DLD1 (cell line): ENCODE measurements around the gene SPACA6.

Experiments used
- in situ Hi-C: cut with HindIII; loops from 2 replicates; pipeline ENCODE4 v1.10.0; 2017; ENCODE audit warnings: low sequenced_read_pairs

The SPACA6 gene

DNA sequence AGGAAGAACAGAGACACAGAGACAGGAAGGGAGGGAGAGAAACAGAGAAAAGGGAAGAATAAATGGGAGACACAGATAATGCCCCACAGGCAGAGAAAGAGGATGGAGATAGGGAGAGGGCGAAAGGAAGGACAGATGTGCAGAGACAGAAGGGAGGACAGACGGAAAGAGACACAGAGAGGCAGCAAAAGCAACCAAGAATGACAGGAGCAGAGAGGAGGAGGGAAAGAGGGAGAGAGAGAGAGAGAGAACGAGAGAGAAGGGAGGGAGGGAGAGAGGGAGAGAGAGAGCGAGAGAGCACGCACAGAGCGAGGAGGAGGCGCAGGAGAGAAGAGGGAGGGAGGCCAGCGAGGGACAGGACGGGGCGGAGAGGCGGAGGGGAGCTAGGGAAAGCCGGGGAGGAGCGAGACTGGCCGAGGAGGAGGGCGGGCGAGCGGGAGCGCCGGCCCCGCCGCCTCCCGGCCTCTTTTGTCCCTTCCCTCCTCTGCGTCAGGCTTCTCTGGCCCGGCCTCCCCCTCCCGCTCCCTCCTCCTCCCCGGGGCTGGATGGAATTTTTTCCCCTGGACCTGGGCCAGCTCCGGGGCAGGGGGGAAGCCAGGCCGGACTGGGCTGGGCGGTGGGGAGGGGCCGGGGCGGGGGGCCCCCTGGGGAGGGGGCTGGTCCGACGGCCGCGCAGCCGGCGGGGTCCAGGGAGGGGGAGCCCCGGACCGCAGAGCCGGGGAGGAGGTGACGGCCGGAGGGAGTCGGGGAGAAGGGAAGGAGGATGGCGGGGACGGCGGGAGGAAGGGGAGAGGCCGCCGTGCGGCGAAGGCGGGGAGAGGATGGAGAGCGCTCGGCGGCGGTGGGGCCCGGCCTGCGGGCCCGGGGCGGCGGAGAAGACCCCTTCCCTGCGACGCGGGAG, 4.2 kb upstream of the SPACA6 start:
- in situ Hi-C loops: no loop called here

DNA sequence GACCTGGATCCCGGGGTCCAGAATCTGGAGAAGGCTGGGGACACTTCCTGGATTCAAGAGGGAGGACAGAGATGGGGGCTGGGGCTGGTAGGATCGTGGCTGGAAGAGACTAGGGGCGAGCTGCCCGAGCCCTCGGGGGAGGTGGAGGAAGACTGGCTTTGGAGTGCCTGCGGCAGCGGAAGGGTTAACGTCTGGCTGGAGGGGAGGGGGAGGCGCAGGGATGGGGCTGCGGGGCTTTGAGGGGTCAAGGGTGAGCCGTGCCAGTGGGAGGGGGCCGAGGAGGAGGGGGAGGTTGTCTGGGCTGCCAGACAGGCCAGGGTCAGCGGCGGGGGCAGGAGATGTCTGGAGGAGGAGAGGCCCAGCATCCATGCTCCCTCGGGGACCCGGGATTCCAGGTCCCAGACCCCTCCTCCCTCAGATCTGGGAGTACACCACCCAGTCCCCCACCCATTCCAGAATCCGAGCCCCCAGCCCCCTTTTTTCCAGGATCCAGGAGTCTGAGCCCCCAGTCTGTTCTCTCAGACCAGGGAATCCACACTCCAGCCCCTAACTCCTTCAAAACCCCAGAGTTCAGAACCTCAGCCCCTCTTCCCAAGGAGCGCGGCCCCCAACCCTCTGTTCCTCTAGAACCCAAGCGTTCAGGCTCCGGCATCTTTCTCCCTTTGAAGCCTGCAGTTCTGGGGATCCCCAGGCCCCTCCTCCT, 3.2 kb upstream of the SPACA6 start:
- in situ Hi-C loops: no loop called here

DNA sequence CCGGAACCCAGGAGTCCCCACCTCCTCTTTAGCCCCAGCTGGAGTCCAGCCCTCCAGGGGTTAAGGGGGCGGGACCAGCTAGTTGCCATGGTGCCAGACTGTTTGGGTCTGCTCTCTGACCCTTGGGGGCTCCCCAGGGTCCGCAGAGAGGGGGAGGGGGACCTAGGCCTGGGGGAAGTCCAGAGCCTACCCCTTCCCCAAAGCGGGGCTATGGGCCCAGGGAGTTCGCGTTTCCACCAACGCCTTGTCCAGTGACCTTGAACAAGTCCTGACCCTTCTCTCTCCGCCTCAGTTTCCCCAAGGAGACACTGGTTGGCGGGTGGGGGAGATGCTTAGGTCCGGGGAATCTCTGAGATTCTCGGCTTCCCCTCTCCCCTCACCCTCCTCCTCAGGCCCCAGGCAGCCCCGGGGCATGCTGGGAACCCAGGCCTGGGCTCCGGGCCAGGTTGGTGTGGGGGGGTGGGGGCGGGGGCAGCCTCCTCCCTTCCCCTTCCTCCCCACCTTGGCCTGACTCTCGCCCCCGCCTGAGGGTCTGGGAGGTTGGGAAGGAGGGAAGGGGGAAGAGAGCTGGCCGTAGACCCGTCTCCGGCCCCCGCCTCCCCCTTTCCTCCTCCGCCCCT, 2.6 kb upstream of the SPACA6 start:
- in situ Hi-C loops: no loop called here

DNA sequence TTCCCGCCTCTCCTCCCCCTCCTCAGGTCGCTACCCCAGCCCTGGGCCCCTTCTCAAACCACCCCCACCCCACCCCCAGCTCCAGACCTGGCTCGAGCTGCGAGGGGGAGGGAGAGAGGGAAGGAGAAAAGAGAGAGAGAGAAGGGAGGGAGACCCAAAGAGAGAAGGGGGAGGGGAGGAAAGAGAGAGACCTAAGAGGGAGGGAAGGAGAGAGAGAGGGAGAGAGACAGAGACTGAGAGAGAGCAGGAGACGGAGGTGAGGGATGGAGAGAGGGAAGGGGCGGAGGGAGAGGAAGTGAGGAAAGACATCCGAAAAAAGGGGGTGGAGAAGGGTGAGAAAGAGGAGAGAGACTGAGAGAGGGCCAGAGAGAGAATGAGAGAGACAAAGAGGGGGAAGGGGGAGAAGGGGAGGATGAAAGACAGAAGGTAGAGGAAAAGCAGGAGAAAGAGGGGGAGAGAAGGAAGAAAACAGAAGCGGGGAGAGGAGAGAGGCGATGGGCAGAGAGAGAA, 2.0 kb upstream of the SPACA6 start:
- in situ Hi-C loops: no loop called here

DNA sequence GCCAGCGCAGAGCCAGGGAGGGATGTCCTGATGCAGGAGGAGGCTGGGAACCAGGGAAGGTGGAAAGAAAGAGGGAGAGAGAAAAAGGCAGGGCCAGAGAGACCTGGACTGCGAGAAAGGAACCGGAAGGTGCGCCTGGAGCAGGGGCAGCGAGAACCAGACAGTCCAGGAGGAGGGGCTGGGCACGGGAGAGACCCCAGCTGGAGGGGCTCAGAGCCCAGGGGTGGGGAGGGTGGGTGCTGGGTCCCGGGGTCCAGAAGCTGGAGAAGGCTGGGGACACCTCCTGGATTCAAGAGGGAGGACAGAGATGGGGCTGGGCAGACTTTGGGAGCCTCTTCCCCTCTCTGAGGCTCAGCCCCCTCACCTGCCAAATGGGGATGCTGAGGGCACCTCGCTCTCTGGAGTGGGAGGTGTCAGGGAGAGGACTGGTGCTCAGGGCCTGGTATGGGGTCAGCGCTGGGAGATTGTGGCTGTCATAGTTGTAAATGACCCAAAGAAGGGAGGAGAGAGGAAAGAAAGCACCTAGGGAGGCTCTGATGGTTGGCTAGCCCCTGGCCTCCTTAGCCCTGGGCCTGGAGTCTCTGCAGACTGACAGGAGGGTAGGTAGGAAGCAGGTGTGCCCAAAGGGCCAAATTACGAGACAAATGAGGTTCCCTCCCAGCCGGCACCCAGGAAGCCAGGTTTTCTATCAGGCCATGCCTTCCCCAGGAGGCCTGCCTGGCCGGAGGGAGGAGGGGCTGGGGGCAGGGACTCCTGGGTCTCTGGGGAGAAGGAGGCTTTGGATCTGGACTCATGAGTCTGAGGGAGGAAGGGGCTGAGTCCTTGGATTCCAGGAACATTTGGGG, 1.3 kb upstream of the SPACA6 start:
- in situ Hi-C loops: no loop called here

DNA sequence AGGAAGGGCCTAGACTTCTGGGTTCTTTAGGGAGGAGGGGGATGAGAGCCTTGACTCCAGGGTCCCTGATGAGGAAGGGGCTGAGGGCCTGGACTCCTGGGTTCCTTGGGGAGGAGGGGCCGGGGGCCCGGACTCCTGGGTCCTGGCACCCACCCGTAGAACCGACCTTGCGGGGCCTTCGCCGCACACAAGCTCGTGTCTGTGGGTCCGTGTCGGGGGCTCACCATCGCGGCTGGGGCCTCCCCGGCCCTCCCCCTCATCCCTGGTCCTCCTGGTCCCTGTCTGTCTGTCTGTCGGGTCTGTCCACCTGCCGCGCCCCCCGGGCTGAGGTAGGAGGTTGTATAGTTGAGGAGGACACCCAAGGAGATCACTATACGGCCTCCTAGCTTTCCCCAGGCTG, 662 bp upstream of the SPACA6 start:
- in situ Hi-C loops: no loop called here

DNA sequence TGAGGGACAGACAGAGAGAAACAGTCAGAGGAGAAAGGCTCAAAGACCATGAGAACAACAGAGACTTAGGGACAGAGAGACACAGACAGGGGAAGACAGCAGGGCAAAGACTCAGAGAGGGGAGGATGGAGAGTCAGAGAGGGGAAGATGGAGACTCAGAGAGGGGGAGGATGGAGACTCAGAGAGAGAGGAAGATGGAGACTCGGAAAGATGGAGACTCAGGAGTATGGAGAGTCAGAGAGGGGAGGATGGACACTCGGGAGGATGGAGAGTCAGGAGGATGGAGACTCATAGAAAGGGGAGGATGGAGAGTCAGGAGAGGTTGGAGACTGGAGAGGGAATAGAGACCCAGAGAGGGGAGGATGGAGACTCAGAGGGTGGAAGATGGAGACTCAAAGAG, 689 bp downstream of the SPACA6 start:
- in situ Hi-C loops: no loop called here

DNA sequence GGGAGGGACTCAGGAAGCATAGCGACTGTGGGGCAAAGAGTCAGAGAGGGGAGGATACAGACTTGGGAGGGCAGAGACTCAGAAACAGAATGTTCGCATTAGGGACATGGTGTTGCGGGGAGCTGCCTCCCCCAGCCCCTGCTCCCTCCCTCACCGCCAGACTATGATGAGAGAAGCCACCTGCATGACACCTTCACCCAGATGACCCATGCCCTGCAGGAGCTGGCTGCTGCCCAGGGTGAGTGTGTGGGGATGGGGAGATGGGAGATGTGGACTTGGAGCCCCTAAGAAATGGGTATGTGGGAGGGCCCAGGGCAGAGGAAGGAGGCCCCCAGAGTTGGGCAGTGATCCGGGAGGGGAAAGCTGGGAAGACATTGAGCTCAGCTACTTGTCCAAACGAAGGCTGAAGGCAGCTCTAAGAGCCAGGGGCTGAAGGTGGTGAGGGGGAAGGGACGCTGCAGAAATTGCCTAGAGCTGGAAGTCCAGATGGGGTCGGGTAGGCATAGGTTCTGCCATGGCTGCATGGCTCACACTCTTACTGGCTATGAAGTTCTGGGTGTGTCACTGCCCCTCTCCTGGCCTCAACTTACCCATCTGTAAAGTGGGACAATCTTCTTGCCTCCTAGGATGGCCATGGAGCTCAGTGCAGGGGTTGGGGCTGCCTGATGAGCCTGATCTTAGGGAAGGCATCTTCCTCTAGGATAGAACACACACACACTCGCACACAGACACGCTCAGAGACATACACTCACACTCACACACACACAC, 1.4 kb downstream of the SPACA6 start:
- in situ Hi-C loops: no loop called here

DNA sequence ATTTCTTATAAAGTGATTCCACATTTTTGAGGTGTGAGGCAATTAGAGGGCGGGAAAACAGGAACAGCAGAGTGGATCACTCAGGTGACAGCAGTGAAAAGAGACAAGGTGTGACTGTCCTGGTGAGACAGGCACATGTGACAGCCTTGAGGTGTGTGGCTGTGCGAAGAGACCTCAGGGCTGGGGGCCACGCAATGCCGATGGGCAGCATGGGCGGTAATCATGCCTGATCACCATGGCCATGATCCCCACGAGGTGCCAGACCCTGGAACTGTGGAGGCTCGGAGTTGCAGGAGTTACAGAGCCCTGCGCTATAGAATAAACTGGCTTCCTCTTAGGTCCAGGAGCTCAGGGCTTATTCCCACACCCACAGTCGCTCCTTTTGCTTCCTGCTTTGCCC, 2.0 kb downstream of the SPACA6 start:
- in situ Hi-C loops: no loop called here

DNA sequence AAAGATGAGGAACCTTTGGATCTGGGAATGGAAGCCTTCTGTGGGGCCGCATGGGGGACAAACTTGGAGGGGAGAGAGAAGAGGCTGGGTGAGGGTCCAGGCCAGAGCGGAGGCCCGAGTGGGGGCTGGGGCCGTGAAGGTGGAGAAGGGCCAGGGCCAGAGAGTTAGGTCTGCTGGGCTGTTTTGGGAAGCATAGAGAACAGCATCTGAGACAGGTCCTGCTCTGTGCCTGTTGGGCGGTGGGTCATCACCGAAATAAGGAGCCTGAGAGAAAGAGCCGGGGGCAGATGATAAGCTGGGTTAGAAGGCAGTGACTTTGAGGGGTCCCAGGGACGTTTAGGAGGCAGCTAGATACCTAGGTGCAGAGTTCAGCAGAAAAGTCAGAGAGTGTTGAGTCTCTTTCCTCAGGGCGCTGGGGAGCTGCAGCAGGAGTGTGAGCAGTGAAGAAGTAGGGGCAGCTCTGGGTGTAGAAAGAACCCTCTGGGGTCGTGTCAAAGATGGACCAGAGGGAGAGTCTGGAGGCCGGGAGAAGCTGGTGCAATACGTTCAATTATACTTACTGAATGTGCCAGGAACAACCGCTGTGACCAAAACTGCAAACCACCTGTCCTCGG, 2.7 kb downstream of the SPACA6 start:
- in situ Hi-C loops: no loop called here

DNA sequence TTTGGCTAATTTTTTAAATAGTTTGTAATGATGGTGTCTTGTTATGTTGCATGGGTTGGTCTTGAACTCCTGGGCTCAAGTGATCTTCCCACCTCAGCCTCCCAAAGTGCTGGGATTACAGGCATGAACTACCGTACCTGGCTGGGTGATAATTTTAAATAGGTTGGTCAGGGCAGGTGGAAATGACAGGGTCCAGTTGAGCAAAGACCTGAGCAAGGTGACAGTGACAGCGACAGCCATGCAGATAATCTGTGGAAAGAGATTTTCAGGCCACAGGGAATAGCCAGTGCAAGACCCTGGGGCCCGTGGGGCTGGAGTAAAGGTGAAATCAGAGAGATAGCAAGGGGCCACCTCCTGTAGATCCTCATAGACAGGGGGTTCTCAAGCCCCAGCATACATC, 3.5 kb downstream of the SPACA6 start:
- in situ Hi-C loops: no loop called here

DNA sequence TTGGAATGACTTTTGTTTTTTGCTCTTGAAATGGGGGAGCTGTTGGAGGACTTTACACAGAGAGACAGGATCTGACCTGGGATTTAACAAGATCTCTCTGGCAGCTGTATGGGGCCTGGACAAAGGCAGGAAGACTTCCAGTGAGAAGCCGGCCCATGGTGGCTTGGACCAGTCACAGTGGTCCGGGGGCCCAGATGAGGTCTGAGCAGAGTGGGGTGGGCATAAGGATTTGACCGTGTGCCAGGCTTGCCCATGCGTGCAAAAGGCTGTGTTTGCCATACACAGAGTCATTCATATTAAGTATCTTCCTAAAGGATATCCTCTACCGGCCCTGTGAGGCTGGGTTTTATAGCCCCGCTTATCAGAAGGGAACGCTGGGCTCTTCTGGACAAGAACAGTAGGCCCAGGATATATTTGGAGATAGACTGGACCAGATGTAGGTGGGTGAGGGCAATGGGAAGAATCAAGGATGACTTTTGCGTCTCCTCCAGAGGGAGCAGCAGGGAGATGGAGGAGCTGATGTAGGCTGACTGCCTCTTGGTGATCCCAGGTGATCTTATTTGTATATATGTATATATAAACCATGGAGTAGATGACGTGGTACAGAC, 4.1 kb downstream of the SPACA6 start:
- in situ Hi-C loops: no loop called here

DNA sequence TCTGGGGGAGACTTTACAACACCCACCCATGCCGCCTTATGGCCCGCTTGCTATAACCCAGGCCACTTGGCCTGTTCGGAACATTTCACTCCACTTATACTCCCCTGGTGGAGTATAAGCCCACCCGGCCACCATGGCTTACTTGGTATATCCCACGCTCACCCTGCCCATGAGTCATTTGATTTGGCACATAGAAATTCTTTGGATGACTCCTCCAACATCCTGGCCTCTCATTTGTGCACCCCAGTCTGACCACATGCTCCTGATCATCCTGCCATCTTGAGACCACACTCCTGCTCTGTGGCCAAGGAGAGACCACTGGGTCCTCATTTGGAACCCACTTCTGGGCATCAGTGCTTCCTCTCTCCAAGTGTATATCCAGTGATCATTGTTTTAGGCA, 5.2 kb downstream of the SPACA6 start:
- in situ Hi-C loops: no loop called here

DNA sequence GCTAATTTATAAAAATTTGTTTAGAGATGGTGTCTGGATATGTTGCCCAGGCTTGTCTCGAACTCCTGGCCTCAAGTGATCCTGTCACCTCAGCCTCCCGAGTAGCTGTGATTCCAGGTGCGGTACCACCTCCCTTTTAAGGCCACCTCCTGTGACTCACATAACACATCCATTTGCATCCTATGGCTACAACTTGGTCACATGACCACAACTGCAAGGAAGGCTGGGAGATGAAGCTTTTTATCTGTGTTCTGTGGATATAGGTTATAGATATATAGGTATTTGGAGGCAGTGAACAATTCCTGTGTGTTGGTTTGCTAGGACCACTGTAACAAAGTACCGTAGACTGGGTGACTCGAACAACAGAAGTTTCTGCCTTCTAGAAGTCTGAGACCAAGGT, 6.0 kb downstream of the SPACA6 start:
- in situ Hi-C loops: no loop called here

DNA sequence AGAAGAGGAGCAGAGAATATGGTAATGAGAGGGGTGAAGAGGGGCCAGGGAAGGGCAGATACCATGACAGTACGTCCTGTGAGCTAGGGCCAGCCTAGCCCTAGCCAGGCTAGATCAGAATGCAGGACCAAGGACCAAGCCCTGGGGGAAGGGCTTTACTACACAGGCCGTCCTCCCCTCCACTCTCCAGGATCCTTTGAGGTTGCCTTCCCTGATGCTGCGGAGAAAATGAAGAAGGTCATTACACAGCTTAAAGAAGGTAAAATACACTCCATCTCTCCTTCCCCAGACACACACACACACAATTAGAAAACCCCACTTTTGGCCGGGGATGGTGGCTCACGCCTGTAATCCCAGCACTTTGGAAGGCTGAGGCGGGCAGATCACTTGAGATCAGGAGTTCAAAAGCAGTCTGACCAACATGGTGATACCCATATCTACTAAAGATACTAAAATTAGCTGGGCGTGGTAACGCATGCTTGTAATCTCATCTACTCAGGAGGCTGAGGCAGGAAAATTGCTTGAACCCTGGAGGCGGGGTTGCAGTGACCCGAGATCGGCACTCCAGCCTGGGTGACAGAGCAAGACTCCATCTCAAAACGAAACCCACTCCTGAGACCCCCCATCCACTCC, 8.5 kb downstream of the SPACA6 start:
- in situ Hi-C loops: no loop called here

DNA sequence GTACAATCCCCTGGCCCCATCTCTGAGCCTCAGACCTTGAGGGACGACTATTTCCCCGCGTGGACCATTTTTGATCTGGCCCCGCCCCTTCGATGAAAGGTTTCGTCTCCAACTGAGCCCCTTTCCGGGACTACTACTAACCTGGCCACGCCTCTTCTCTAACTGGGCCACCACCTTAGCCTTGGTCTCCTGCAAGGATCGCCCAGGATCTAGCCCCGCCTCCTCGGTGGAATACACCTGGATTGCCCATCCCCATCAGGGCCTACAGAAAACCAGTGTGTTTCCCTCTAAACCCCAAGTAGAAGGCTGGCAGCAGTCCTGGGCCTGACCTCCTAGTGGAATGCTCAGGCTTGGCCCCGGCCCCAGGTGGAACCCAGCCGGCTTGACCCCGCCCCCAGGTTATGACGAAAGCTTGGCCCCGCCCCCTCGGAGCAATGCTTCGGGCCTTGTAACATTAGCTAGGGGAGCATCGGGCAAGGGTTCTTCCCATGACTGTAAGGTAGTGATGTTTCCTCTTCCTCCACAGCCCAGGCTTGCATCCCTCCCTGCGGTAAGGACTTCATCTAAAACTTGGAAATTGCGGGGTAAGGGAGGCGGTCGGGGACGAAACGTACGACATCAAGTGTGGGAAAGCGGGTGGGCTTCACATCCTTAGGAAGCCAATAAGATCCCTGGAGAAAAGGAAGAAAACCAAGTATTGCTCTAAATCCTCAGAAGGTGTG, 9.1 kb downstream of the SPACA6 start:
- in situ Hi-C loops: no loop called here

DNA sequence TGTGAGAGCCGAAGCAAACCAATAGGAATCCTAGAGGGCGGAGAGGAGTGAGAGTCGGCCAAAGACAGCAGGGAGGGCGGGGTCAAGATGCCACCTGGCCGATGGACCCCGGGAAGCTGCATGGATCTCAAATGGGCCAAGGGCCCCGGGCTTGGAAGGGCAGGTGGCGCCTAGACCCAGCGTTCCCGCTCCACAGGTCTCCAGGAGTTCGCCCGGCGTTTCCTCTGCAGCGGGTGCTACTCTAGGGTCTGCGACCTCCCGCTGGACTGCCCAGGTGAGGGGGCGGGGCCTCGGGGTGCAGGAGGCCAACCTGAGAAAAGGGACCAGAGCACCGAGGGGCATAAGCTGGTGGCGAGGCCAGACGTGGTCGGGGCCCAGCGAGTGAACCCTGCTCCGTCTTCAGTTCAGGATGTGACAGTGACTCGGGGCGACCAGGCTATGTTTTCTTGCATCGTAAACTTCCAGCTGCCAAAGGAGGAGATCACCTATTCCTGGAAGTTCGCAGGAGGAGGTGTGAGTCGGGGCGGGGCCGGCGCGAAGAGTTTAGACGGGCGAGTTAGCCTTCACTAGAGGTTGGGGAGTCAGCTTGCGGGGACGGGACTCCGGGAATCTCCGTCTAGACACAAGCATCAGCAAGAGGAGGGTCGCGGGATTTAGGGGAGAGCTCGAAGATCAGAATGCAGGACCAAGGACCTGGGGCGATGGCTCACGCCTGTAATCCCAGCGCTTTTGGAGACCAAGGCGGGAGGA, 9.9 kb downstream of the SPACA6 start:
- in situ Hi-C loops: no loop called here
